ENCODE results near the gene ORC3. TPM values are rescaled to one million over a fixed set of nuclear protein-coding genes. Genes with fewer than 3 reads are reported as not detected.
A peak's percentile ranks its signal among the peaks of the same experiment; 100 is the strongest.

The ORC3 gene
- total RNA-seq = 10 to 100 TPM; 15.9 to 17.3 (median 16.1) TPM
- long read RNA-seq, donor 1, partial matches to known transcripts = 3 of 17 reads
- long read RNA-seq, donor 1, other reads (novel, unspliced or antisense) = 9 of 17 reads
- long read RNA-seq, donor 2, partial matches to known transcripts = 3 of 12 reads
- long read RNA-seq, donor 2, other reads (novel, unspliced or antisense) = 4 of 12 reads

DNA sequence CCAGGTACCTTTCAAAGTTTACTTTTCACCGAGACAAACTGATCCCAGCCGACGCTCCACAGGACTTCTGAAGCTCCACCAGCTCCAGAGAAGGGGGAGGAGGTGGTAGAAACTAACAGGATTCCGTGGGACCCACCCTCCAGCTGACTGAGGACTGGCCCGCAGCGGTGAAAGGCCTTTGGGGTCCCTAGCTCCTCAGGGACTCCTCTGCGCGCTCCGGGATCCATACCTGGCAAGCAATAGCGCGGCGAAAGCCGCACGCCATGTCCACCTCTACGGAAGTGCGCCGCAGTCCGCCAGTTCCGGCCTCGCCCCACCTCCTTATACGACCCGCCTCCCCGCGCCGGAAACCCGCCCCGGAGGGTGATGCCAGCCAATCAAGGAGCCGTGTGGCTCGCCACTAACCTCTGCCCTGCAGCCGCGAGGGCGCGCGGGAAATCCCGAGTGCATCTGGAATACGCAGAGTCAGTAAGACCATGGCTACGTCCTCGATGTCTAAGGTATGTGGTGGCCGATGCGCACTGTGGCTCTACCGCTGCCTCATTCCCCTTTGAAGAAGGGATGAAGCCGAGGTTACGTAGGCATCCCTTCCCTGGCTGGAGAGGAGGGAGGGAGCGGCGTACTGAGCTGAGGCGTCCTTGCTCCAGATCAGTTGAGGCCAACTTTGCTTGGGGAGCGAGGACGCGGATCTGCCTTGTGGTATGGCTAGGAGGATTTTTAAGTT lies at the start of gene ORC3, which contains the start of gene RARS2:
Gene ORC3, plus strand, starts transcription at position 443 of the 724 bp plus-strand sequence. Its CDS starts 34 bp downstream, at position 477.
Gene RARS2, minus strand, starts transcription at position 295 of the 724 bp plus-strand sequence. Its CDS starts 30 bp downstream, at position 265.
- TF ChIP-seq, protein P1, sequence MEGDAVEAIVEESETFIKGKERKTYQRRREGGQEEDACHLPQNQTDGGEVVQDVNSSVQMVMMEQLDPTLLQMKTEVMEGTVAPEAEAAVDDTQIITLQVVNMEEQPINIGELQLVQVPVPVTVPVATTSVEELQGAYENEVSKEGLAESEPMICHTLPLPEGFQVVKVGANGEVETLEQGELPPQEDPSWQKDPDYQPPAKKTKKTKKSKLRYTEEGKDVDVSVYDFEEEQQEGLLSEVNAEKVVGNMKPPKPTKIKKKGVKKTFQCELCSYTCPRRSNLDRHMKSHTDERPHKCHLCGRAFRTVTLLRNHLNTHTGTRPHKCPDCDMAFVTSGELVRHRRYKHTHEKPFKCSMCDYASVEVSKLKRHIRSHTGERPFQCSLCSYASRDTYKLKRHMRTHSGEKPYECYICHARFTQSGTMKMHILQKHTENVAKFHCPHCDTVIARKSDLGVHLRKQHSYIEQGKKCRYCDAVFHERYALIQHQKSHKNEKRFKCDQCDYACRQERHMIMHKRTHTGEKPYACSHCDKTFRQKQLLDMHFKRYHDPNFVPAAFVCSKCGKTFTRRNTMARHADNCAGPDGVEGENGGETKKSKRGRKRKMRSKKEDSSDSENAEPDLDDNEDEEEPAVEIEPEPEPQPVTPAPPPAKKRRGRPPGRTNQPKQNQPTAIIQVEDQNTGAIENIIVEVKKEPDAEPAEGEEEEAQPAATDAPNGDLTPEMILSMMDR (IDR thresholded peaks at IDR 0.05) = no peak
- Histone ChIP-seq H3K4me3 (peak within 1 kb of the TSS; percentile 77), H3K4me1 (ENCODE audit: low read depth) (peaks cover 24% of the 10 kb centered on the region), H3K36me3 (ENCODE audit: low read depth) (no peaks in the 10 kb centered on the region), H3K9me3 (no peaks in the 10 kb centered on the region)
- ATAC-seq (peak; percentile 100), DNase-seq (peak; percentile 98)
- intact Hi-C loops (cut with DNase I, micrococcal nuclease) = no loop called here

DNA sequence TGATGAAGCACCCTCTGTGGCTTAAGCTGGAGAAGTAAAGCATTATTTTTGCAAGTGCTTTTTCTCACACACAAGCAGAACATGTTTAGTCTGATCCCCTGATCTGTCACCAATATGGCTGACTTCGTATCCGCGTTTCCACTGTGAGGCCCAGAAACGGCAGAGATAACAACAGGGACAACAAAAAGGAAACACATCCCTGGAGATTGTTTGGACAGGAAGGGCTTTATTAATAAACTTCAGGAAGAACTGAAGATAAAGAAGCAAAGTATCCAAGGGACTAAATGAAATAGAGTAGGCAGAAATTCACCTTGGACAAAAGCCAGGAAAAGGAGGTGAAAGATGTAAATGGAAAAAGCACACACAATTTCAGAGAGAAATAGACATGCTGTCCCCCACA lies 49.4 kb upstream of the ORC3 start:
- H3K4me1 ChIP-seq (ENCODE audit: low read depth) = no peaks in the 10 kb centered on the region
- ATAC-seq (no peak), DNase-seq (no peak)

DNA sequence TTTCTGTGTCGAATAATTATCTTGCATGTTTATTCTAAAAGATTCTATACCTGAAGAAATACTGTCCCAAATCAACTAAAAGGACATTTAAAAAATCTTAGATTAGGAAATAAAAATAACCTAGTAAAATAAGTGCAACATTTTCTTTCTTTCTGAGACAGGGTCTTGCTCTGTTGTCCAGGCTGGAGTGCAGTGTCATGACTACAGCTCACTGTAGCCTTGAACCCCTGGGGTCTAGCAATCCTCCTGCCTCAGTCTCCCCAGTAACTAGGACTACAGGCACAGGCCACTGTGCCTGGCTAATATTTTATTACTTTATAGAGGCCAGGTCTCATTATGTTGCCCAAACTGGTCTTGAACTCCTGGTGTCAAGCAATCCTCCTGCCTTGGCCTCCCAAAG lies 48.9 kb upstream of the ORC3 start:
- no peak for DNase-seq
- TF ChIP-seq, protein P1 (IDR thresholded peaks at IDR 0.05) = no peak
- Histone ChIP-seq H3K9me3 (no peaks in the 10 kb centered on the region), H3K4me3 (no peak overlapping the region), H3K4me1 (ENCODE audit: low read depth) (no peaks in the 10 kb centered on the region), H3K36me3 (ENCODE audit: low read depth) (peaks cover 5% of the 10 kb centered on the region)
- no peak for ATAC-seq
- intact Hi-C loops (cut with DNase I, micrococcal nuclease) = no loop called here

More for the DNA sequence above, 49.4 kb upstream of the ORC3 start:
- intact Hi-C loops (cut with DNase I, micrococcal nuclease) = no loop called here
- no peak overlapping the region for H3K4me3 ChIP-seq
- no peaks in the 10 kb centered on the region for H3K9me3 ChIP-seq
- TF ChIP-seq, protein P1 (IDR thresholded peaks at IDR 0.05) = no peak
- H3K36me3 ChIP-seq (ENCODE audit: low read depth) = peaks cover 2% of the 10 kb centered on the region

DNA sequence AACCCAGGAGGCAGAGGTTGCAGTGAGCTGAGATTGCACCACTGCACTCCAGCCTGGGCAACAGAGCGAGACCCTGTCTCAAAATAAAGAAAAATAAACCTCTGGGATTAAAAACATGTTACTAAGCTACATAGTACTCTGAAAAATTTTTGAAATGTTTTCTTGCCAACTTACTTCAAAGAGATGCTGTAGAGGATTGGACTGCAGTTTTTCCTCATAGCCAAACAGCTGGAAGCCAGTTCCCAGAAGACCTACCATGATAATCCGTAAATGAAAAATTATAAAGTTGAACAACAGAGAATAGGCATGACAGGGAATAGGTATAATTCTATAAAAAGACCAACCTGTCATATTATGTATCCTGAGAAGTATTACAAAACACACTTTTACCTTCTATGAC lies 48.2 kb upstream of the ORC3 start:
- TF ChIP-seq, protein P1 (IDR thresholded peaks at IDR 0.05) = no peak
- DNase-seq = no peak
- ATAC-seq = no peak
- Histone ChIP-seq H3K4me3 (no peak overlapping the region), H3K9me3 (no peaks in the 10 kb centered on the region), H3K4me1 (ENCODE audit: low read depth) (no peaks in the 10 kb centered on the region), H3K36me3 (ENCODE audit: low read depth) (peaks cover 5% of the 10 kb centered on the region)
- intact Hi-C loops (cut with DNase I, micrococcal nuclease) = no loop called here

DNA sequence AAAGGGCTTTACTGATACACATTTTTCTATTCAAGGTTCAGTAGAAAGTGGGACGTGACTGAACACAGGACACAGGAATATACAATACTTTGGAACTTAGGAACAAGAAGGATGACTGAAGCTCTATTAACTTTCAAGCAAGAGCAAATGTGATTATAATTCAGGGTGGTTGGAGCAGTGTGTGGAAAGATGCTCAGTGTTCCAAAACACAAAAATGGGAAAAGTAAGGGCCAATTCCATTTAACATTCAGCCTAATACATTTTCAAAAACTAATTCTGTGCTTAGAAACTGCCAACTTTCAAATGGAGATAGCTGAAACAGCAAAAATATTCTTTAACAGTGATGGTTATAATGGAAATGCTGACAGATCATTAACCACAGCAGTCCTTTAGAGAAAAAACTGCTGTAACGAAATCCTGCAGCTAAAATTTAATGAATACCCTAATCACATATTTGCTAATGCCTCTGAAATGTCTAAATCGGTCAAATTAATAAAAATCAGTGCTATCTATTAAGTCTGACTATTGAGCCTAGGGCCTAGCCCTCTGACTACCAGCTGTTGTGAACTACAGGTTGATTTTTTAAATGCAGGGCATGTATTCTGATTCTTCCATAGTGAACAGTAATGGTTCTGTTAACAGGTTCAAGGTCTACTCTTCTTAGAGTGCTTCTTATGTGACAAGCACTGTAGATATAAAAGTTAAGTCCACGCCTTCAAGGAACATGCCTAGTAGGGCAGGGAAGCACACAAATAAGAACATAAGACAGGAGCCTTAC lies 46.0 kb upstream of the ORC3 start:
- Histone ChIP-seq H3K4me1 (ENCODE audit: low read depth) (no peaks in the 10 kb centered on the region), H3K36me3 (ENCODE audit: low read depth) (peaks cover 5% of the 10 kb centered on the region), H3K4me3 (no peak overlapping the region), H3K9me3 (no peaks in the 10 kb centered on the region)
- no peak for DNase-seq
- TF ChIP-seq, protein P1 (IDR thresholded peaks at IDR 0.05) = no peak
- intact Hi-C loops (cut with DNase I, micrococcal nuclease) = no loop called here
- peak; percentile 54 for ATAC-seq

All from mucosa of descending colon (tissue), 3 donors.